GM06990 (cell line): ENCODE data around the gene MICOS13.

ENCODE experiments used
- DNase-seq: peaks from one replicate; pipeline ENCODE4 v3.0.0-alpha.2; 2011; ENCODE audit not compliant: insufficient read length; ENCODE audit errors: extremely low read depth
- H3K27me3 ChIP-seq: replicated peaks from 2 replicates; pipeline ENCODE4 v1.6.0; 2011; ENCODE audit warnings: low read length; ENCODE audit not compliant: control insufficient read depth, insufficient read depth
- H3K36me3 ChIP-seq: 2 replicates; pipeline ENCODE4 v1.5.1; 2011; ENCODE audit warnings: low read length; ENCODE audit not compliant: control insufficient read depth, insufficient read depth
- H3K4me3 ChIP-seq: replicated peaks from 2 replicates; pipeline ENCODE4 v1.5.1; 2011; ENCODE audit warnings: low read depth, mild to moderate bottlenecking, control low read depth, low read length
- TF ChIP-seq, protein P1 (sequence below): IDR thresholded peaks from 2 replicates; pipeline ENCODE4 v1.5.1; 2011; ENCODE audit warnings: low read length, control low read depth, mild to moderate bottlenecking, inconsistent platforms; ENCODE audit not compliant: insufficient read depth, poor library complexity, severe bottlenecking

MICOS13 gene

DNA sequence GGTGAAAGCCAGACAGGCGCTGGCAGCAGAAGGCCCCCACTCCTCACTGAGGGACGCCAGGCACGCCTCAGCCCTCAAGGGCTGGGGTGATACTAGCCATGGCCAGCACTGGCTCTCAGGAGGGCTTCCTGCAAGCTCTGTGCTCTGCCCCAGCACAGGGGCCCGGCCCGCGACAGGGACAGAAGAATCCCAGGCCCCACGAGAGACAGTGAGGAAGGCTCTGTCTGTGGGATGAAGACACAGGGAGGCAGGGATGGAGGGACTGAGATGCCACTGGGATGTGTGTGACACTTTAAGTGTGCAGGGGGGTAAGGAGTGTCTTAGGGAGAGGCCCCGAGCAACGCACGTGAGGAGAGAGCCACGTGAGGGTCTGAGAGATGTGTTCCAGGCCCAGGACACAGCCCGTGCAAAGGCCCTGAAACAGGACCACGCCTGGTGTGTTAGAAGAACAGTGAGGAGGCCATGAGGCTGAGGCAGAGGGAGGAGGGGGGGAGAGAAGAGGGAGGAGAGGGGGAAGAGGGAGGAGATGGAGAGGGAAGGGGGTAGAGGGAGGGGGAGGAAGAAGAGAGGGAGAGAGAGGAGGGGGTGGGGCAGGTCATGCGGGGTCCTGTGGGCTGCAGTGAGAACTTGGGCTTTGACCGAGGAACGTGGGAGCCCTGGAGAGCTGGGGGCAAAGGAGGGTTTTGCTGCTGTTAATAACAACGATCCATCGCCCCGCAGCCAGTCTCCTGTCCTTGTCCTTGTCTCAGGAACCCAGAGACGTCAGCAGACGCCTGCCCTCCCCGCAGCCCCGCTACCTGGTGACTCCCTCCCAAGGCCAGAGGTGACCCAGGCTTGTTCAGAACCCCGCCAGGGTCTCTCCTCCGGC lies 16.9 kb upstream of the MICOS13 start:
- no peak for DNase-seq
- TF ChIP-seq, protein P1, sequence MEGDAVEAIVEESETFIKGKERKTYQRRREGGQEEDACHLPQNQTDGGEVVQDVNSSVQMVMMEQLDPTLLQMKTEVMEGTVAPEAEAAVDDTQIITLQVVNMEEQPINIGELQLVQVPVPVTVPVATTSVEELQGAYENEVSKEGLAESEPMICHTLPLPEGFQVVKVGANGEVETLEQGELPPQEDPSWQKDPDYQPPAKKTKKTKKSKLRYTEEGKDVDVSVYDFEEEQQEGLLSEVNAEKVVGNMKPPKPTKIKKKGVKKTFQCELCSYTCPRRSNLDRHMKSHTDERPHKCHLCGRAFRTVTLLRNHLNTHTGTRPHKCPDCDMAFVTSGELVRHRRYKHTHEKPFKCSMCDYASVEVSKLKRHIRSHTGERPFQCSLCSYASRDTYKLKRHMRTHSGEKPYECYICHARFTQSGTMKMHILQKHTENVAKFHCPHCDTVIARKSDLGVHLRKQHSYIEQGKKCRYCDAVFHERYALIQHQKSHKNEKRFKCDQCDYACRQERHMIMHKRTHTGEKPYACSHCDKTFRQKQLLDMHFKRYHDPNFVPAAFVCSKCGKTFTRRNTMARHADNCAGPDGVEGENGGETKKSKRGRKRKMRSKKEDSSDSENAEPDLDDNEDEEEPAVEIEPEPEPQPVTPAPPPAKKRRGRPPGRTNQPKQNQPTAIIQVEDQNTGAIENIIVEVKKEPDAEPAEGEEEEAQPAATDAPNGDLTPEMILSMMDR, result no peak
- Histone ChIP-seq H3K36me3 (peaks cover 57% of the 10 kb centered on the region), H3K4me3 (no peak overlapping the region), H3K27me3 (no peaks in the 10 kb centered on the region)

DNA sequence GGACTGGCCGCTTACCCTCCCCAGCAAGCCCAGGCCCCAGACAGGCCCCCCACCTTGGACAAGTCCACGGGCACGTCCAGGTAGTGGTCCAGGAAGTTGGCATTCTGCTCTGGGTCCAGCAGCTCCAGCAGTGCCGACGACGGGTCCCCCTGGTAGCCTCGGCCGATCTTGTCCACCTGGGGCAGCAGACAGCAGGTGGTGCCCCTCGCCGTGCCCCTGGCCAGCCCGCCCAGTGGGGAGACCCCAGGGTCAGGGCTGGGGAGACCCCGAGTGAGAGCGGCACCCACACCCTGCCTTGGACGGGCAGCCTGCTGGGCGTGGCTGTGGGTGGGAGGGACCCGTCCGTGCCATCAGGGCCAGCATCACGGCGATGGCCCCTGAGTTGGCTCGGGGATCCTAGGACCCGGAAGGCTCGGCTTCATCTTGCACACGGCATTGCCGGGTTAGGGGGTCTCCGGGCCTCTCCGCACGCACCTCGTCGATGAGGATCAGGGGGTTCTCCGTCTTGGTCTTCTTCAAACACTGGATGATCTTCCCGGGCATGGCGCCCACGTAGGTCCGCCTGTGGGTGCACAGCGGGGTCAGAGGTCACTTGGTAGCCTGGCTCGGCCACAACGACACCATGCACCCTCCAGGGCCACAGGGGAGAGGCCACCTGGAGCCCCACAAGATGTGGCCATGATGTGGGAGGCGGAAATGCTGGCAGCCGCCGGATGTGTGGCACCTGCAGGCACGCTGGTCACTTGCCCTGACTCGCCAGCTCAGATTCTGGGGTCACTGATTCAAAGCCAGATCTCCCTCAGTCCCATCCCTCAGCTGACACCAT lies 16.1 kb upstream of the MICOS13 start:
- Histone ChIP-seq H3K27me3 (no peaks in the 10 kb centered on the region), H3K36me3 (peaks cover 65% of the 10 kb centered on the region), H3K4me3 (no peak overlapping the region)
- TF ChIP-seq, protein P1, result no peak
- DNase-seq, result no peak

DNA sequence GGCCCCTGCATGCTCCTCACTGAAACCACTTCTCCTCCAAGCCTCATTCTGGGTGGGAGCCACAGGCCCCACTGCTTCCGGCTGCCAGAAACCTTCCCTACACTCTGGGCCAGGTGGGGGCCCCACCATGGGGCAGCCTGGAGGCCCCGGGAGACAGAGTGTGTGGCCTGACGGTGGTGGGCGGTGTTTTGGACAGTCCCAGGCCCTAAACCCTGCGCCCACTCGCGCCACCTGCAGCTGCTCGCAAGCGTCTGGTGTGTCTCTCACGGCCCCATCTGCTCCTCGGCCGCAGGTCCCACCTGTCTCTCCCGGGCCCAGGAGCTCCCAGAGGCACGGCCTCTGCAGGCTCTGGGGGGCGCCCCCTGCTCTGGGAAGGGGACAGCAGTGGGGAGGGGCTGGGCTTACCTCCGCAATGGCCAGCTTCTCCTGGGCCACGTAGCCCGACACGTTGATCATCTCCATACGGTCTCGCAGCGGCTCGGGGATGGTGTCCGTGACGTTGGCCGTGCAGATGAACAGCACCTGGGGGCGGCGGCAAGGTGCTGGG lies 15.4 kb upstream of the MICOS13 start:
- H3K27me3 ChIP-seq, result no peaks in the 10 kb centered on the region
- no peak overlapping the region for H3K4me3 ChIP-seq
- peaks cover 65% of the 10 kb centered on the region for H3K36me3 ChIP-seq
- TF ChIP-seq, protein P1, result no peak
- DNase-seq, result no peak

DNA sequence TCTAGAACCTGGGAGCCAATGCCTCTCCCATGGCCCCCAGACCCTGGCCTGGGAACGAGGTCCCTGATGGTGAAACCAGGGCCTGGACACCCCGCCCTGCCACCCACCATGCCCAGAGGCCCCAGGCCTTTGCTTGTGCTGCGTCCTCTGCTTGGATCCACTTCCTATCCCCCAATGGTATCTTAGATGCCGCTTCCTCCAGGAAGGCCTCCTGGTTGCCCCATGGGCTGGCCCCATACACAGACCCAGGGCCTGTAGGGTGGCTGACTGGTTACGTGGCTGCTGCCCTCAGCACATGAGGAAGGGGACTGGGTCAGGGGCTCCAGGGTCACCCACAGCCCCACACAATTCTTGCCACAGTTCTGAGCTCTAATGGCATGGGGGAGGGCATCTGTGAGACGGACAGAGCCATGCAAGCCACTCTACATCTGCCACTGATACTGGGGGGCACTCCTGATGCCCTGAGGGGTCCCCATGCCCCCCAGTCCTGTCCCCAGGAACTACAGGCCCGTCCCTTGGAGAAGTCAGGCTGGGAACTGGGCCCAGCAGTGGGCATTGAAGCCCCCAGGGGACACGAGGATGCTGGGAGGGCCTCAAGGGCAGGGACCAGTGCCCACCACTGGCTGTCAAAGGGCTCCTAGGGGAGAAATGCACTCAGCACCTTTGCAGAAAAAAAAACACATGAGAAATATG lies 14.8 kb upstream of the MICOS13 start:
- Histone ChIP-seq H3K4me3 (no peak overlapping the region), H3K36me3 (peaks cover 62% of the 10 kb centered on the region), H3K27me3 (no peaks in the 10 kb centered on the region)
- no peak for DNase-seq
- TF ChIP-seq, protein P1, result no peak

DNA sequence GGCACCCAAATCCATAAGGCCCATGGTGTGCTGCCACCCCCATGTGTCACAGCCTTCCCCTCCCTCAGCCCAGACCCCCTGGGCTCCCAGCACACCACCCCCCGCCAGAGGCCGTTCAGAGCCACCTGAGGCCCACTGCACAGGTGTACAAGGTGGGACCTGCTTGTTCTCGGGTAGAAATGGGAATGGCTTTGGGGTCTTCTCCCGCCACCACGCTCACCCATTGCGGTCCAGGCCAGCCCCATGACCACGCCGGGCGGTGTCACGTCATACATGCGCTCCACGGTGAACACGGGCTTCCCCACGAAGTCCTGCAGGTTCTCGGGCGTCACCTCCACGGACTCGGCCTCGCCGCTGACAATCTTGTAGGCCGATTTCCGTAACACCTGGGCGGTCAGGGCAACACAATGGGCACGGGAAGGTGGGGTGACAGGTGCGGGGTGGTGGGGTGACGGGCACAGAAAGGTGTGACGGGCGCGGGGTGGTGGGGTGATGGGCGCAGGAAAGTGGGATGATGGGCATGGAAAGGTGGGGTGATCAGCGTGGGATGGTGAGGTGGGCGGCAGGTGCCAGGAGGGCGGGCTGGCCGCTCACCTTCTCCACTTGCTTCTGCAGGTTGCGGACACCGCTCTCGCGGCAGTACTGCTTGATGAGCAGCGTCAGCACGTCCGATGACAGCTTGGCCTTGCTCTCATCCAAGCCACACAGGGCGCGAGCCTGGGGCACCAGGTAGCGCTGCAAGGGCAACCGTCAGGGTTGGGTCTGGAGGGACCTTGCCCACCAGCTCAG lies 14.0 kb upstream of the MICOS13 start:
- no peak for DNase-seq
- TF ChIP-seq, protein P1, result no peak
- H3K4me3 ChIP-seq, result no peak overlapping the region
- H3K27me3 ChIP-seq, result no peaks in the 10 kb centered on the region
- H3K36me3 ChIP-seq, result peaks cover 62% of the 10 kb centered on the region
